HCT116 (cell line): ENCODE data around the gene PRPF40B. TPM values are rescaled to one million over a fixed set of nuclear protein-coding genes. Genes with fewer than 3 reads are reported as not detected.

Experiments
- ATAC-seq: fragments of 200-7000 bp; cut with Tn5 transposase; 2 replicates; pipeline ENCODE4 v1.9.1; 2020; ENCODE audit warnings: mild to moderate bottlenecking, moderate library complexity
- BruUV-seq: library from RNA; stranded (reverse); fragments of 400-500 nt; replicated peaks from 2 replicates; lab custom pipeline; 2021; lab: Mats Ljungman, UMichigan
- CTCF ChIA-PET: fragments of 300-600 bp; sonication (Branson Sonifier 250); formaldehyde crosslinking; loops from one replicate; lab custom pipeline; 2021; ENCODE audit warnings: antibody characterized with exemption; lab: Charles Lee
- POLR2A ChIA-PET: fragments of 300-600, 350-600 bp; sonication (Branson Sonifier 250); formaldehyde crosslinking; loops from one replicate; lab custom pipeline; 2021; ENCODE audit warnings: antibody characterized with exemption; lab: Charles Lee
- RAD21 ChIA-PET, 2 experiments: fragments of 300-600 bp; sonication (Branson Sonifier 250); formaldehyde crosslinking; loops; one replicate each; lab custom pipeline; 2023; ENCODE audit warnings: low total read pairs in 2 of 2; ENCODE audit not compliant: uncharacterized antibody in 2 of 2, unreplicated experiment in 2 of 2, low non-redundant PET in 1 of 2; lab: Charles Lee
- DNase-seq: peaks from one replicate; pipeline ENCODE4 v3.0.0-alpha.2; 2010; ENCODE audit warnings: low read depth, low spot score
- H2AFZ ChIP-seq: fragments of 200-600 bp; shearing (Covaris generic), sonication (generic); 2 replicates; pipeline ENCODE4 v1.6.1; 2017; ENCODE audit warnings: low read depth, mixed run types, mixed read lengths, antibody characterized with exemption, low read length; ENCODE audit not compliant: poor library complexity, severe bottlenecking
- H3K27ac ChIP-seq: 2 replicates; pipeline ENCODE4 v1.5.1; 2012; ENCODE audit warnings: low read depth, low read length
- H3K27me3 ChIP-seq: fragments of 200-600 bp; sonication (generic); 2 replicates; pipeline ENCODE4 v1.6.1; 2016; ENCODE audit warnings: mixed run types, low read length, mixed read lengths; ENCODE audit not compliant: insufficient read depth
- H3K36me3 ChIP-seq, 2 experiments: fragments of 200-500 bp in 1 of 2; fragments of 200-600 bp in 1 of 2; sonication (Bioruptor generic) in 1 of 2; sonication (generic) in 1 of 2; 2 replicates each; pipeline versions ENCODE4 v1.5.1 to v1.6.1; 2014 to 2016; ENCODE audit warnings: low read length in 2 of 2, inconsistent platforms in 1 of 2, mixed read lengths in 1 of 2, mixed run types in 1 of 2; ENCODE audit not compliant: insufficient read depth in 2 of 2, control insufficient read depth in 1 of 2
- H3K4me1 ChIP-seq, 2 experiments: fragments of 200-600 bp in 1 of 2; sonication (generic) in 1 of 2; 2 replicates each; pipeline versions ENCODE4 v1.5.1 to v1.6.1; 2012 to 2017; ENCODE audit warnings: low read length in 2 of 2, inconsistent platforms in 1 of 2, mild to moderate bottlenecking in 1 of 2, mixed read lengths in 1 of 2, mixed run types in 1 of 2, moderate library complexity in 1 of 2; ENCODE audit not compliant: insufficient read depth in 2 of 2, control insufficient read depth in 1 of 2
- H3K4me2 ChIP-seq: fragments of 200-600 bp; sonication (generic); 2 replicates; pipeline ENCODE4 v1.6.1; 2017; ENCODE audit warnings: mixed run types, low read length, mixed read lengths
- H3K4me3 ChIP-seq, 2 experiments: fragments of 200-600 bp in 1 of 2; sonication (generic) in 1 of 2; replicated peaks in 1 of 2; 2 replicates each; pipeline ENCODE4 v1.5.1; 2011 to 2016; ENCODE audit warnings: low read length in 2 of 2, control low read depth in 1 of 2, low read depth in 1 of 2, mild to moderate bottlenecking in 1 of 2, mixed read lengths in 1 of 2, mixed run types in 1 of 2
- H3K79me2 ChIP-seq: fragments of 200-600 bp; sonication (generic); 2 replicates; pipeline ENCODE4 v1.6.1; 2017; ENCODE audit warnings: mild to moderate bottlenecking, mixed run types, low read length, moderate library complexity, mixed read lengths; ENCODE audit not compliant: insufficient read depth
- H3K9ac ChIP-seq: fragments of 200-600 bp; sonication (generic); 2 replicates; pipeline ENCODE4 v1.6.1; 2016; ENCODE audit warnings: low read length, mixed read lengths
- H3K9me2 ChIP-seq: fragments of 200-600 bp; sonication (generic), shearing (Covaris generic); 2 replicates; pipeline ENCODE4 v1.6.1; 2017; ENCODE audit warnings: mixed run types, mild to moderate bottlenecking, moderate library complexity; ENCODE audit not compliant: insufficient read depth
- H3K9me3 ChIP-seq, 2 experiments: fragments of 200-500 bp in 1 of 2; fragments of 200-600 bp in 1 of 2; sonication (Bioruptor generic) in 1 of 2; sonication (generic) in 1 of 2; 2 replicates each; pipeline ENCODE4 v1.6.1; 2014 to 2017; ENCODE audit warnings: low read length in 2 of 2, mixed read lengths in 2 of 2, inconsistent platforms in 1 of 2, low read depth in 1 of 2, mild to moderate bottlenecking in 1 of 2, mixed run types in 1 of 2, moderate library complexity in 1 of 2; ENCODE audit not compliant: control insufficient read depth in 1 of 2, insufficient read depth in 1 of 2
- H4K20me1 ChIP-seq: fragments of 200-600 bp; sonication (generic), shearing (Covaris generic); 2 replicates; pipeline ENCODE4 v1.6.1; 2017; ENCODE audit warnings: mixed run types, mild to moderate bottlenecking, moderate library complexity; ENCODE audit not compliant: insufficient read depth
- CEBPB ChIP-seq: IDR thresholded peaks from 2 replicates; pipeline ENCODE4 v1.6.1; 2012; ENCODE audit warnings: low read depth
- EGR1 ChIP-seq: IDR thresholded peaks from 2 replicates; pipeline ENCODE4 v1.6.1; 2012; ENCODE audit warnings: low read depth
- ELF1 ChIP-seq: IDR thresholded peaks from 2 replicates; pipeline ENCODE4 v1.6.1; 2012; ENCODE audit warnings: low read depth, borderline replicate concordance
- FOSL1 ChIP-seq: IDR thresholded peaks from 2 replicates; pipeline ENCODE4 v1.6.1; 2012; ENCODE audit warnings: low read depth
- POLR2A ChIP-seq: IDR thresholded peaks from 2 replicates; pipeline ENCODE4 v1.7.0; 2011; ENCODE audit warnings: borderline replicate concordance; ENCODE audit not compliant: insufficient read depth, insufficient read length; ENCODE audit errors: extremely low read depth
- intact Hi-C: fragments of 100-400 bp; cut with micrococcal nuclease; formaldehyde crosslinking; loops from 2 replicates; pipeline ENCODE4 v1.10.0; 2022
- total RNA-seq: library from RNA; stranded (reverse); gene quantifications from one replicate; pipeline ENCODE4 v1.2.1, GENCODE V29; 2021; ENCODE audit not compliant: unreplicated experiment
- TF ChIP-seq, protein P1 (sequence below): IDR thresholded peaks from 2 replicates; pipeline ENCODE4 v1.6.1; 2012
- TF ChIP-seq, protein P2 (sequence below): IDR thresholded peaks from 2 replicates; pipeline ENCODE4 v1.6.1; 2011; ENCODE audit warnings: mild to moderate bottlenecking, low read length, moderate library complexity; ENCODE audit not compliant: insufficient replicate concordance; ENCODE audit errors: extremely low read depth
- TF ChIP-seq, protein P3 (sequence below), 3 experiments: fragments of 200-600 bp in 1 of 3; sonication (generic) in 1 of 3; IDR thresholded peaks in 2 of 3; conservative IDR thresholded peaks in 1 of 3; 2 replicates each; pipeline ENCODE4 v1.5.1; 2012 to 2017; ENCODE audit warnings: low read depth in 2 of 3, low read length in 2 of 3, antibody characterized with exemption in 1 of 3, borderline replicate concordance in 1 of 3, control low read depth in 1 of 3, mild to moderate bottlenecking in 1 of 3, mixed read lengths in 1 of 3, mixed run types in 1 of 3, moderate library complexity in 1 of 3; ENCODE audit not compliant: insufficient read depth in 1 of 3
- TF ChIP-seq, protein P4 (sequence below): IDR thresholded peaks from 2 replicates; pipeline ENCODE4 v1.6.1; 2012; ENCODE audit warnings: low read depth

PRPF40B gene
- total RNA-seq, 1 experiment from 2014 or later = 29.0 TPM

DNA sequence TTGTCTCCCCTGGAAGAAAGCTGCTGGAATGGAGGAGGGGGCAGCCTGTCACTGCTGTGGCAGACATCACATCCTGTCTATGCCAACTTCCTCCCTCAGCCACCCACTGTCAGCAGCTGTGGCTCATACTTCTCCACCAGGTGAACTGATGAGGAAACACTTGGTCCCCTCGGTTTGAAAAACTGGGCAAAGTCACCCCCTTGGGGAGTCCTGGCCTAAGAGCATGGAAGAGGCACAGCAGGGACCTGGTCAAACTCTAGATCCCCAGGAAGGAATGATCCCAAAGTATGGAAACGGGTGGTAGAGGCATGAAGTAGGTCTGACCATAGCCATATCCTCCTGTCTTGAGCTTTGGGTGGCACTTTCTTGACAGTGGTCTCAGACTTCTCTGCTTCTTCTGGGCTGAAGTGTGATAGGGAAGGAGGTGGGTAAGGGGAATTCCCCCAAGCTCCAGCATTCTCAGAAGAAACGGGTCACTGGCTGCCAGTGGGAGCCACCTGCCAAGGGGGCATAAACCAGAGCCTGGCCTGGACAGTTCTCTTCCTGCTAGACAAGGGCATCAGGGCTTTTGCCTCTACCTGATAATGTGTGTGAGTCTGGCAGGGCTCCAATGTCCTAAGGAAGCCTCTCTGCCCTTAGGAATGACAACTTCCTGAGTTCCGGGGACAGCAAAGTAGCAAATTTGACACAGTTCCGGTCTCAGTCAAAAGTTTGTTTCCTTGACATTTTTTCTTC, 47.8 kb downstream of the PRPF40B start:
- no peak for ATAC-seq
- no peaks in the 10 kb centered on the region for H3K36me3 ChIP-seq
- no peak overlapping the region for H3K9ac ChIP-seq
- H3K27ac ChIP-seq = no peak overlapping the region
- H3K4me3 ChIP-seq = no peak overlapping the region
- no peaks in the 10 kb centered on the region for H3K9me3 ChIP-seq
- intact Hi-C loops = no loop called here
- ChIA-PET RAD21 (no interaction called here), POLR2A (no interaction called here), CTCF (no interaction called here)
- no TSS peak for BruUV-seq
- no peaks in the 10 kb centered on the region for H3K9me2 ChIP-seq
- no peak for DNase-seq
- no peaks in the 10 kb centered on the region for H3K79me2 ChIP-seq
- TF ChIP-seq, protein P1, sequence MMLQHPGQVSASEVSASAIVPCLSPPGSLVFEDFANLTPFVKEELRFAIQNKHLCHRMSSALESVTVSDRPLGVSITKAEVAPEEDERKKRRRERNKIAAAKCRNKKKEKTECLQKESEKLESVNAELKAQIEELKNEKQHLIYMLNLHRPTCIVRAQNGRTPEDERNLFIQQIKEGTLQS = no peak
- TF ChIP-seq, protein P2, sequence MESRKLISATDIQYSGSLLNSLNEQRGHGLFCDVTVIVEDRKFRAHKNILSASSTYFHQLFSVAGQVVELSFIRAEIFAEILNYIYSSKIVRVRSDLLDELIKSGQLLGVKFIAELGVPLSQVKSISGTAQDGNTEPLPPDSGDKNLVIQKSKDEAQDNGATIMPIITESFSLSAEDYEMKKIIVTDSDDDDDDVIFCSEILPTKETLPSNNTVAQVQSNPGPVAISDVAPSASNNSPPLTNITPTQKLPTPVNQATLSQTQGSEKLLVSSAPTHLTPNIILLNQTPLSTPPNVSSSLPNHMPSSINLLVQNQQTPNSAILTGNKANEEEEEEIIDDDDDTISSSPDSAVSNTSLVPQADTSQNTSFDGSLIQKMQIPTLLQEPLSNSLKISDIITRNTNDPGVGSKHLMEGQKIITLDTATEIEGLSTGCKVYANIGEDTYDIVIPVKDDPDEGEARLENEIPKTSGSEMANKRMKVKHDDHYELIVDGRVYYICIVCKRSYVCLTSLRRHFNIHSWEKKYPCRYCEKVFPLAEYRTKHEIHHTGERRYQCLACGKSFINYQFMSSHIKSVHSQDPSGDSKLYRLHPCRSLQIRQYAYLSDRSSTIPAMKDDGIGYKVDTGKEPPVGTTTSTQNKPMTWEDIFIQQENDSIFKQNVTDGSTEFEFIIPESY = no peak
- TF ChIP-seq EGR1 (no peak), ELF1 (no peak), CEBPB (no peak), POLR2A (no peak), FOSL1 (no peak)
- TF ChIP-seq, protein P3, sequence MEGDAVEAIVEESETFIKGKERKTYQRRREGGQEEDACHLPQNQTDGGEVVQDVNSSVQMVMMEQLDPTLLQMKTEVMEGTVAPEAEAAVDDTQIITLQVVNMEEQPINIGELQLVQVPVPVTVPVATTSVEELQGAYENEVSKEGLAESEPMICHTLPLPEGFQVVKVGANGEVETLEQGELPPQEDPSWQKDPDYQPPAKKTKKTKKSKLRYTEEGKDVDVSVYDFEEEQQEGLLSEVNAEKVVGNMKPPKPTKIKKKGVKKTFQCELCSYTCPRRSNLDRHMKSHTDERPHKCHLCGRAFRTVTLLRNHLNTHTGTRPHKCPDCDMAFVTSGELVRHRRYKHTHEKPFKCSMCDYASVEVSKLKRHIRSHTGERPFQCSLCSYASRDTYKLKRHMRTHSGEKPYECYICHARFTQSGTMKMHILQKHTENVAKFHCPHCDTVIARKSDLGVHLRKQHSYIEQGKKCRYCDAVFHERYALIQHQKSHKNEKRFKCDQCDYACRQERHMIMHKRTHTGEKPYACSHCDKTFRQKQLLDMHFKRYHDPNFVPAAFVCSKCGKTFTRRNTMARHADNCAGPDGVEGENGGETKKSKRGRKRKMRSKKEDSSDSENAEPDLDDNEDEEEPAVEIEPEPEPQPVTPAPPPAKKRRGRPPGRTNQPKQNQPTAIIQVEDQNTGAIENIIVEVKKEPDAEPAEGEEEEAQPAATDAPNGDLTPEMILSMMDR (IDR thresholded peaks at IDR 0.05 in 2 of 3, conservative IDR thresholded peaks at IDR 0.05 in 1 of 3; ENCODE audit: borderline replicate concordance in 1 of 3, insufficient read depth in 1 of 3, low read depth in 2 of 3, low read length in 2 of 3) = no peak
- TF ChIP-seq, protein P4, sequence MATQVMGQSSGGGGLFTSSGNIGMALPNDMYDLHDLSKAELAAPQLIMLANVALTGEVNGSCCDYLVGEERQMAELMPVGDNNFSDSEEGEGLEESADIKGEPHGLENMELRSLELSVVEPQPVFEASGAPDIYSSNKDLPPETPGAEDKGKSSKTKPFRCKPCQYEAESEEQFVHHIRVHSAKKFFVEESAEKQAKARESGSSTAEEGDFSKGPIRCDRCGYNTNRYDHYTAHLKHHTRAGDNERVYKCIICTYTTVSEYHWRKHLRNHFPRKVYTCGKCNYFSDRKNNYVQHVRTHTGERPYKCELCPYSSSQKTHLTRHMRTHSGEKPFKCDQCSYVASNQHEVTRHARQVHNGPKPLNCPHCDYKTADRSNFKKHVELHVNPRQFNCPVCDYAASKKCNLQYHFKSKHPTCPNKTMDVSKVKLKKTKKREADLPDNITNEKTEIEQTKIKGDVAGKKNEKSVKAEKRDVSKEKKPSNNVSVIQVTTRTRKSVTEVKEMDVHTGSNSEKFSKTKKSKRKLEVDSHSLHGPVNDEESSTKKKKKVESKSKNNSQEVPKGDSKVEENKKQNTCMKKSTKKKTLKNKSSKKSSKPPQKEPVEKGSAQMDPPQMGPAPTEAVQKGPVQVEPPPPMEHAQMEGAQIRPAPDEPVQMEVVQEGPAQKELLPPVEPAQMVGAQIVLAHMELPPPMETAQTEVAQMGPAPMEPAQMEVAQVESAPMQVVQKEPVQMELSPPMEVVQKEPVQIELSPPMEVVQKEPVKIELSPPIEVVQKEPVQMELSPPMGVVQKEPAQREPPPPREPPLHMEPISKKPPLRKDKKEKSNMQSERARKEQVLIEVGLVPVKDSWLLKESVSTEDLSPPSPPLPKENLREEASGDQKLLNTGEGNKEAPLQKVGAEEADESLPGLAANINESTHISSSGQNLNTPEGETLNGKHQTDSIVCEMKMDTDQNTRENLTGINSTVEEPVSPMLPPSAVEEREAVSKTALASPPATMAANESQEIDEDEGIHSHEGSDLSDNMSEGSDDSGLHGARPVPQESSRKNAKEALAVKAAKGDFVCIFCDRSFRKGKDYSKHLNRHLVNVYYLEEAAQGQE = no peak
- no peak overlapping the region for H3K4me2 ChIP-seq
- no peaks in the 10 kb centered on the region for H3K4me1 ChIP-seq
- H2AFZ ChIP-seq = no peak overlapping the region
- H4K20me1 ChIP-seq = no peaks in the 10 kb centered on the region
- no peaks in the 10 kb centered on the region for H3K27me3 ChIP-seq
